OCI-LY1 (cell line): ENCODE results near the gene SDCBP2.

ENCODE experiments used
- H2AFZ ChIP-seq: fragments of 200-600 bp; sonication (generic), shearing (Covaris generic); 2 replicates; pipeline ENCODE4 v1.6.0; 2014; ENCODE audit warnings: antibody characterized with exemption, mild to moderate bottlenecking, low read length
- H3F3A ChIP-seq: fragments of 200-600 bp; sonication (generic), shearing (Covaris generic); 2 replicates; pipeline ENCODE4 v1.6.0; 2014; ENCODE audit warnings: mild to moderate bottlenecking, antibody characterized with exemption, low read length, moderate library complexity; ENCODE audit not compliant: insufficient read depth
- H3K27ac ChIP-seq: fragments of 200-600 bp; sonication (generic); 2 replicates; pipeline ENCODE4 v1.5.1; 2014; ENCODE audit warnings: low read length, mixed run types, mild to moderate bottlenecking, low read depth; ENCODE audit not compliant: poor library complexity, severe bottlenecking
- H3K27me3 ChIP-seq: fragments of 200-600 bp; sonication (generic); 2 replicates; pipeline ENCODE4 v1.6.0; 2014; ENCODE audit warnings: antibody characterized with exemption, mild to moderate bottlenecking, low read length, moderate library complexity; ENCODE audit not compliant: insufficient read depth
- H3K36me3 ChIP-seq: fragments of 200-600 bp; sonication (generic); 2 replicates; pipeline ENCODE4 v1.6.1; 2014; ENCODE audit warnings: mild to moderate bottlenecking, antibody characterized with exemption, low read length, moderate library complexity, mixed read lengths; ENCODE audit not compliant: insufficient read depth
- H3K4me1 ChIP-seq: fragments of 200-600 bp; sonication (generic); 2 replicates; pipeline ENCODE4 v1.5.1; 2014; ENCODE audit warnings: mild to moderate bottlenecking, low read length, moderate library complexity; ENCODE audit not compliant: insufficient read depth, severe bottlenecking
- H3K4me2 ChIP-seq: fragments of 200-600 bp; sonication (generic), shearing (Covaris generic); 2 replicates; pipeline ENCODE4 v1.6.1; 2014; ENCODE audit warnings: low read length
- H3K4me3 ChIP-seq: fragments of 200-600 bp; sonication (generic); 2 replicates; pipeline ENCODE4 v1.5.1; 2014; ENCODE audit warnings: low read length, low read depth, mild to moderate bottlenecking, mixed read lengths; ENCODE audit not compliant: poor library complexity, severe bottlenecking
- H3K79me2 ChIP-seq: fragments of 200-600 bp; shearing (Covaris generic); 2 replicates; pipeline ENCODE4 v1.6.1; 2016; ENCODE audit warnings: mixed run types, low read length, mixed read lengths; ENCODE audit not compliant: insufficient read depth
- H3K9ac ChIP-seq: fragments of 200-600 bp; sonication (generic), shearing (Covaris generic); 2 replicates; pipeline ENCODE4 v1.6.1; 2014; ENCODE audit warnings: mild to moderate bottlenecking, low read length, mixed read lengths
- H3K9me2 ChIP-seq: fragments of 200-600 bp; sonication (generic), shearing (Covaris generic); 2 replicates; pipeline ENCODE4 v1.6.1; 2014; ENCODE audit warnings: low read depth, mild to moderate bottlenecking, low read length, mixed read lengths
- H3K9me3 ChIP-seq: fragments of 200-600 bp; shearing (Covaris generic); 2 replicates; pipeline ENCODE4 v1.6.1; 2014; ENCODE audit warnings: low read length, mixed read lengths
- H4K20me1 ChIP-seq: fragments of 200-600 bp; sonication (generic), shearing (Covaris generic); 2 replicates; pipeline ENCODE4 v1.6.0; 2016; ENCODE audit warnings: mild to moderate bottlenecking, low read length; ENCODE audit not compliant: insufficient read depth
- EZH2 ChIP-seq: fragments of 200-600 bp; sonication (generic), shearing (Covaris generic); IDR thresholded peaks from 2 replicates; pipeline ENCODE4 v1.8.0; 2017; ENCODE audit warnings: borderline replicate concordance, mixed run types, mild to moderate bottlenecking, antibody characterized with exemption, low read length, moderate library complexity, mixed read lengths
- TF ChIP-seq, protein P1 (sequence below): fragments of 200-600 bp; sonication (generic), shearing (Covaris generic); IDR thresholded peaks from 2 replicates; pipeline ENCODE4 v1.5.1; 2017; ENCODE audit warnings: mild to moderate bottlenecking, antibody characterized with exemption, low read length, moderate library complexity, mixed read lengths

Gene SDCBP2

DNA sequence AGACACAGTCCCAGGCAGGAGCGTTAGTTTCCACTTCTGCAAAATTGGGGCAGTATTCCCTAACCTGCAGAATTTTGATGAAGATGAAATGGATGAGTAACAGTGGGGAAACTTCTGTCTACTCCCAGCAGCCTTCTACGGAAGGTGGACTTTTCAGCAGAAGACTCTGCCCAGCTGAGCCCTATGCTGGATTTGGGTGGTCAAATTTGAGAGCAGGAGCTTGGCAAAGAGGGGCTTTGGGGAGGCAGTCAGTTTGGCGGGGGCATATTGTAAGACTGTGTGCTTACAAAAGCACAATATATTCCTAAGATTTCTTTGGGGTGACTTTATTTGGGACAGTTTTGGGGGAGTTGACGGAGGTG is 5.4 kb upstream of the SDCBP2 start:
- Histone ChIP-seq H3K79me2 (0 out of 2 replicates have a peak, but pooled peaks cover 8% of the 10 kb centered on the region), H3K27me3 (no peaks in the 10 kb centered on the region), H3K9me2 (no peaks in the 10 kb centered on the region), H3K27ac (no peak overlapping the region), H3K9ac (no peak overlapping the region), H3K36me3 (peaks cover 49% of the 10 kb centered on the region), H3K9me3 (no peaks in the 10 kb centered on the region), H3K4me2 (no peak overlapping the region), H2AFZ (no peak overlapping the region), H3F3A (no peaks in the 10 kb centered on the region), H3K4me1 (peaks cover 19% of the 10 kb centered on the region), H4K20me1 (no peaks in the 10 kb centered on the region), H3K4me3 (no peak overlapping the region)
- TF ChIP-seq, protein P1, sequence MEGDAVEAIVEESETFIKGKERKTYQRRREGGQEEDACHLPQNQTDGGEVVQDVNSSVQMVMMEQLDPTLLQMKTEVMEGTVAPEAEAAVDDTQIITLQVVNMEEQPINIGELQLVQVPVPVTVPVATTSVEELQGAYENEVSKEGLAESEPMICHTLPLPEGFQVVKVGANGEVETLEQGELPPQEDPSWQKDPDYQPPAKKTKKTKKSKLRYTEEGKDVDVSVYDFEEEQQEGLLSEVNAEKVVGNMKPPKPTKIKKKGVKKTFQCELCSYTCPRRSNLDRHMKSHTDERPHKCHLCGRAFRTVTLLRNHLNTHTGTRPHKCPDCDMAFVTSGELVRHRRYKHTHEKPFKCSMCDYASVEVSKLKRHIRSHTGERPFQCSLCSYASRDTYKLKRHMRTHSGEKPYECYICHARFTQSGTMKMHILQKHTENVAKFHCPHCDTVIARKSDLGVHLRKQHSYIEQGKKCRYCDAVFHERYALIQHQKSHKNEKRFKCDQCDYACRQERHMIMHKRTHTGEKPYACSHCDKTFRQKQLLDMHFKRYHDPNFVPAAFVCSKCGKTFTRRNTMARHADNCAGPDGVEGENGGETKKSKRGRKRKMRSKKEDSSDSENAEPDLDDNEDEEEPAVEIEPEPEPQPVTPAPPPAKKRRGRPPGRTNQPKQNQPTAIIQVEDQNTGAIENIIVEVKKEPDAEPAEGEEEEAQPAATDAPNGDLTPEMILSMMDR, result no peak
- TF ChIP-seq EZH2, result no peak

DNA sequence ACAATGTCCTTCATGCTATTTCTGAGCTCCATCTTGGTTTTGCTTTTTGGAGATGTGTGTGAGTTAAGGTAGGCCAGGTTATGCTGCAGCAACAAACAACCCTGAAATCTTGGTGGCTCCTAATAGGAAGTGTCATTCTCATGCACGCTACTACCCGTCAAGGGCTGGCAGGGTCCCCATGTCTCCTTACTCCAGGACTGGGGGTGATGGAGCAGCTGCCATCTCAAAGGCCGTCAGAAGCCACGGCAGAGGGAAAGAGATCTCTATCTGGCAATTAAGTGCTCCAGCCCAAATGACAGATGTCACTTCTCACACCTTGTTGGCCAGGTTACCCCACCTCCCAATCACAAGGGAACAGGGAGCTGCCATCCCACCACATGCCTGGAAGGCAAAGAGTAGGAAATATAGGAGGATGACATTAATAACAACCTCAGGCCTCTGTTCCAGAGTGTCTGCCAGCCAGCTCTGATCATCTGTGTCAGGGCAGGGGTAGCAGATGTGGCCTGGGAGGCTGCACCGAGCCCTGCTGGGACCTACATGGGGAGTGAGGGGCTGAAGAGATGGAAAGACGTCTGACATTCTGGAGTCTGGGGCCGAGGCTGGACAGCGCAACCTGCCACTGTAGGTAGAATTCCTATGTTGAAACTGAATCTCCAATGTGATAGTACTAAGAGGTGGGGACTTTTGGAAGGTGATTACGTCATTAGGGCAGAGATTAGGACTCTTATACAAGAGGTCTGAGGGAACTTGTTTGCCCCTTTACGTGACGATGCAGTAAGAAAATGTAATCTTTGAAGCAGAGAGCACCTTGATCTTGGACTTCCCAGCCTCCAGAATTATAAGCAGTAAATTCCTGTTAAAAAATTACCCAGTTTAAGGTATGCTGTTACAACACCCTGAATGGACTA is 4.8 kb upstream of the SDCBP2 start:
- Histone ChIP-seq H4K20me1 (no peaks in the 10 kb centered on the region), H3K9me3 (no peaks in the 10 kb centered on the region), H3K9ac (no peak overlapping the region), H3K36me3 (peaks cover 49% of the 10 kb centered on the region), H3K4me2 (no peak overlapping the region), H3K79me2 (0 out of 2 replicates have a peak, but pooled peaks cover 9% of the 10 kb centered on the region), H3K4me3 (no peak overlapping the region), H3K27me3 (no peaks in the 10 kb centered on the region), H3K4me1 (peaks cover 22% of the 10 kb centered on the region), H3K9me2 (no peaks in the 10 kb centered on the region), H2AFZ (no peak overlapping the region), H3K27ac (no peak overlapping the region), H3F3A (no peaks in the 10 kb centered on the region)
- no peak for TF ChIP-seq EZH2
- TF ChIP-seq, protein P1, result no peak

DNA sequence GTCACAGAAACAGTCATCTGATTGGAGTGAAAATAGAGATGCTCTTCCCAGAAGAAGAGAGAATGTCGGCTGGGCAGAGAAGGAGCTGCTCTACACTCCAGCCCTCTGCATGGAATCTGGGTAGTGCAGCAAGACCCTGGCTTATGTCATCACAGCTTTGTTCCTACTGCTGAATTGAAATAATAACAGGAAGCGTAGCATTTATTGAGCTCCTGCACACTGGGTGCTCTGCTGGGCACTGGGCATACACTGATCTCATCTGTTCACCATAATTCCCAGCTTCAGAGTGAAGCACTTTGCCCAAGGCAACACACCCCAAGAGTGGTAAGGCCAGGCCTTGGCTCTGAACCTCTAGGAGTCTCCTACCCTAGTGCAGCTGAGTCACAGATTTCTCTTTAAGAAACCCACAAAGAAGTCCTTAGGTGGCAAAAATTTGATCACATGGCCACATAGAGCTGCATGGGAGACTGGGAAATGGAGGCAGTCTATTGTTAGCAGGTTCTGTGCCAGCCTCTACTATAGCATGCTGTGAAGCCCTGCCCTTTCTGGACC is 3.9 kb upstream of the SDCBP2 start:
- Histone ChIP-seq H3K27me3 (no peaks in the 10 kb centered on the region), H3K4me2 (no peak overlapping the region), H3K79me2 (0 out of 2 replicates have a peak, but pooled peaks cover 9% of the 10 kb centered on the region), H3K4me3 (no peak overlapping the region), H3K9ac (no peak overlapping the region), H3K36me3 (peaks cover 49% of the 10 kb centered on the region), H4K20me1 (no peaks in the 10 kb centered on the region), H3K9me2 (no peaks in the 10 kb centered on the region), H3K27ac (no peak overlapping the region), H3F3A (no peaks in the 10 kb centered on the region), H3K9me3 (no peaks in the 10 kb centered on the region), H3K4me1 (peaks cover 31% of the 10 kb centered on the region), H2AFZ (no peak overlapping the region)
- TF ChIP-seq EZH2, result no peak
- TF ChIP-seq, protein P1, result no peak
